GM18520 (cell line): ENCODE data around the gene DEXI.

Experiments
- ATAC-seq: cut with Tn5 transposase; IDR thresholded peaks from one replicate; pipeline ENCODE4 v1.9.1; 2021; ENCODE audit not compliant: unreplicated experiment

Gene DEXI

GRCh38 chr16:10896165-10896564, 46.1 kb downstream of the DEXI start:
- ATAC-seq: no peak

- no peak for ATAC-seq
These were observed 47.0 kb downstream of the DEXI start for GRCh38 chr16:10895053-10895946.

- no peak for ATAC-seq
These were observed 49.4 kb downstream of the DEXI start for GRCh38 chr16:10892782-10893318.

- ATAC-seq: no peak
These were observed 52.4 kb downstream of the DEXI start for GRCh38 chr16:10889855-10890254.

- ATAC-seq: no peak
These were observed 53.8 kb downstream of the DEXI start for GRCh38 chr16:10888320-10888937.

- ATAC-seq: no peak
These were observed 57.0 kb downstream of the DEXI start for GRCh38 chr16:10885246-10885645.

GRCh38 chr16:10883004-10883403, 59.3 kb downstream of the DEXI start:
- ATAC-seq: no peak

- no peak for ATAC-seq
These were observed 60.7 kb downstream of the DEXI start for GRCh38 chr16:10881479-10882030.

GRCh38 chr16:10880594-10881452, 61.4 kb downstream of the DEXI start:
- no peak for ATAC-seq

- no peak for ATAC-seq
These were observed 62.3 kb downstream of the DEXI start for GRCh38 chr16:10879681-10880589.
